Spleen (tissue), 7 donors: Measurements from ENCODE around the gene DMD.

Experiments used
- POLR2A ChIP-seq, 3 donors: fragments of 450-650 bp; IDR thresholded peaks; one replicate each; pipeline ENCODE4 v1.5.1; 2017; ENCODE audit warnings: antibody characterized with exemption in 3 of 3, mild to moderate bottlenecking in 1 of 3
- TF ChIP-seq, protein P1 (sequence below), 11 experiments: fragments of 200-600 bp in 7 of 11; fragments of 450-650 bp in 4 of 11; sonication (generic) in 4 of 11; IDR thresholded peaks in 8 of 11; conservative IDR thresholded peaks in 3 of 11; 1 replicate in 7 of 11; 2 replicates in 4 of 11; pipeline versions ENCODE4 v1.4.0 to v1.8.0; 2016 to 2021; ENCODE audit warnings: antibody characterized with exemption in 11 of 11, inconsistent platforms in 4 of 11, mild to moderate bottlenecking in 1 of 11
- donor health status: DM: no; HTN: no; CAD: no; lungs with moderate emphysema.
- donor health status: DM: no; HTN: no; CAD: no.
- donor health status: DM: no; HTN: no; CAD: no.

DNA sequence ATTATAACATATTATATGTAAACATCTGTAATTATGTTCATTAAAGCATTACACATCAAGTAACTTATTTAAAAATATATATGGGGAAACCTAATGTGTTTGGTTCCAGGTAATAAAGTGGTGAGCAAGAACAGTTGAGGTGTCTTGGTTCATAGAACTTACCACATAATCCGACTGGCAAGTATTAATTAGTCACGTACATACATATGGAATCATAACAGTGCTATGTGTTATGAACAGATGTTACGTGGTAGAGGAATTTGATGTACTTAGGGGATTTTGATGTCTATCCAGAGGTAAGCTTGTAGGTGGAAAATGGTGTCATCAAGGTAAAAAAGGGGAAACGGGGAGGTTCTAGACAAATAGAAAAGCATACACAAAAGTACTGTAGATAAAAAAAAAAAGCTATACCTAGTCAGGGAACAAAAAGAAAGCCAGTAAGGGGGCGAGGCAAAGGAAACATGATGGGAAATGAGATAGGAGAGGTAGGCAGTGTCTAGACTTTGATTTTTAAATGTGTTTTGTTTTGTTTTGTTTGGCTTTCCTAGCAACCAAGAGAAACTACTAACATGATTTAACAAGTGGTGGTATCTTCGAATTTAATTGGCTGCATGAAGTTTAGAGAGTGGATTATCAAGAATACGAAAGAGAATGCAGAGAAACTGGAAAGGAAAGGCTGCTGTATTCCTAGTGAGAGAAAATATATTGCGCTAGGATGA lies 12.6 kb downstream of the DMD start:
- no peak for TF ChIP-seq POLR2A (IDR thresholded peaks at IDR 0.05)
- TF ChIP-seq, protein P1, sequence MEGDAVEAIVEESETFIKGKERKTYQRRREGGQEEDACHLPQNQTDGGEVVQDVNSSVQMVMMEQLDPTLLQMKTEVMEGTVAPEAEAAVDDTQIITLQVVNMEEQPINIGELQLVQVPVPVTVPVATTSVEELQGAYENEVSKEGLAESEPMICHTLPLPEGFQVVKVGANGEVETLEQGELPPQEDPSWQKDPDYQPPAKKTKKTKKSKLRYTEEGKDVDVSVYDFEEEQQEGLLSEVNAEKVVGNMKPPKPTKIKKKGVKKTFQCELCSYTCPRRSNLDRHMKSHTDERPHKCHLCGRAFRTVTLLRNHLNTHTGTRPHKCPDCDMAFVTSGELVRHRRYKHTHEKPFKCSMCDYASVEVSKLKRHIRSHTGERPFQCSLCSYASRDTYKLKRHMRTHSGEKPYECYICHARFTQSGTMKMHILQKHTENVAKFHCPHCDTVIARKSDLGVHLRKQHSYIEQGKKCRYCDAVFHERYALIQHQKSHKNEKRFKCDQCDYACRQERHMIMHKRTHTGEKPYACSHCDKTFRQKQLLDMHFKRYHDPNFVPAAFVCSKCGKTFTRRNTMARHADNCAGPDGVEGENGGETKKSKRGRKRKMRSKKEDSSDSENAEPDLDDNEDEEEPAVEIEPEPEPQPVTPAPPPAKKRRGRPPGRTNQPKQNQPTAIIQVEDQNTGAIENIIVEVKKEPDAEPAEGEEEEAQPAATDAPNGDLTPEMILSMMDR (IDR thresholded peaks at IDR 0.05 in 8 of 11, conservative IDR thresholded peaks at IDR 0.05 in 3 of 11): no peak
